ENCODE results near the gene CD99.

GRCh38 chrX:2677764-2678163 is 13.3 kb upstream of the CD99 start:
- no peak for TF ChIP-seq CTCF (IDR thresholded peaks at IDR 0.05; ENCODE audit: insufficient read depth, low read length, poor library complexity, severe bottlenecking)
- TF ChIP-seq EZH2phosphoT487 (conservative IDR thresholded peaks at IDR 0.05; ENCODE audit: low read length), result no peak

Measured in SU-DHL-6 (cell line).